Esophagus muscularis mucosa (tissue), 4 donors: ENCODE measurements around the gene VRK1. TPM values are rescaled to one million over a fixed set of nuclear protein-coding genes. Genes with fewer than 3 reads are reported as not detected.
A peak's percentile ranks its signal among the peaks of the same experiment; 100 is the strongest.

Source experiments
- DNase-seq: peaks from one replicate; pipeline ENCODE4 v3.0.0-alpha.2; 2017; ENCODE audit errors: extremely low spot score
- H3K27ac ChIP-seq, 4 donors: fragments of 200-600 bp; sonication (generic); replicated peaks in 1 of 4; 1 replicate in 3 of 4; 2 replicates in 1 of 4; pipeline ENCODE4 v1.5.1; 2016 to 2019; ENCODE audit warnings: mild to moderate bottlenecking in 1 of 4
- H3K27me3 ChIP-seq, 4 donors: fragments of 200-600 bp; sonication (generic); one replicate each; pipeline versions ENCODE4 v1.5.1 to v1.6.0; 2016 to 2019
- H3K36me3 ChIP-seq, 4 donors: fragments of 200-600 bp; sonication (generic); one replicate each; pipeline ENCODE4 v1.5.1; 2016 to 2019
- H3K4me1 ChIP-seq, 4 donors: fragments of 200-600 bp; sonication (generic); one replicate each; pipeline ENCODE4 v1.5.1; 2016 to 2019
- H3K4me3 ChIP-seq, 4 donors: fragments of 200-600 bp; sonication (generic); 1 replicate in 2 of 4; 2 replicates in 2 of 4; pipeline ENCODE4 v1.5.1; 2016 to 2019; ENCODE audit warnings: mild to moderate bottlenecking in 4 of 4, moderate library complexity in 1 of 4
- H3K9me3 ChIP-seq, 4 donors: fragments of 200-600 bp; sonication (generic); 1 replicate in 3 of 4; 2 replicates in 1 of 4; pipeline ENCODE4 v1.5.1; 2016 to 2019
- CTCF ChIP-seq, 3 experiments: fragments of 200-600 bp in 2 of 3; fragments of 450-650 bp in 1 of 3; sonication (generic) in 2 of 3; IDR thresholded peaks; one replicate each; pipeline ENCODE4 v1.5.1; 2017 to 2019; ENCODE audit warnings: antibody characterized with exemption in 3 of 3, mild to moderate bottlenecking in 2 of 3, moderate library complexity in 1 of 3
- EP300 ChIP-seq: sonication (generic); formaldehyde crosslinking; IDR thresholded peaks from one replicate; pipeline ENCODE4 v1.6.1; 2017; ENCODE audit warnings: antibody characterized with exemption
- POLR2A ChIP-seq: fragments of 450-650 bp; IDR thresholded peaks from one replicate; pipeline ENCODE4 v1.6.1; 2017; ENCODE audit warnings: antibody characterized with exemption, moderate library complexity, mild to moderate bottlenecking, low read depth
- POLR2AphosphoS5 ChIP-seq, 2 donors: sonication (generic); formaldehyde crosslinking; IDR thresholded peaks; one replicate each; pipeline ENCODE4 v1.6.1; 2017; ENCODE audit warnings: antibody characterized with exemption in 2 of 2
- WGBS: methylation state at CpG from one replicate; pipeline ENCODE4 v1.1.5; 2018; 5-methylcytosine and 5-hydroxymethylcytosine counted together
- intact Hi-C: fragments of 100-400 bp; cut with DNase I; formaldehyde crosslinking; loops from one replicate; pipeline ENCODE4 v1.15.1; 2023
- total RNA-seq, 4 donors: library from RNA; depleted of rRNA; stranded (reverse); fragments of >200 nt; gene quantifications; one replicate each; pipeline versions ENCODE4 v1.1.0 to v1.2.1, GENCODE V29; 2016

VRK1 gene
- total RNA-seq, 4 donors from 2014 or later = 10.1 to 17.9 (median 14.3) TPM

- TF ChIP-seq EP300 (no peak), POLR2A (no peak), POLR2AphosphoS5 (IDR thresholded peaks at IDR 0.05) (no peak), CTCF (IDR thresholded peaks at IDR 0.05) (no peak)
- Histone ChIP-seq H3K4me3 (no peak overlapping the region), H3K36me3 (no peaks in the 10 kb centered on the region), H3K4me1 (no peaks in the 10 kb centered on the region), H3K27me3 (no peaks in the 10 kb centered on the region), H3K9me3 (no peaks in the 10 kb centered on the region), H3K27ac (no peak overlapping the region)
- intact Hi-C loops = no loop called here
- no peak for DNase-seq
- 87% methylated on average over 12 of the region's 12 CpGs for WGBS
These were observed 96.9 kb downstream of the VRK1 start for GRCh38 chr14:96893966-96894622.

GRCh38 chr14:96894966-96895365, 97.8 kb downstream of the VRK1 start:
- H3K9me3 ChIP-seq = no peaks in the 10 kb centered on the region
- WGBS = 84% methylated on average over 8 of the region's 8 CpGs
- no peaks in the 10 kb centered on the region for H3K27me3 ChIP-seq
- no peaks in the 10 kb centered on the region for H3K36me3 ChIP-seq
- TF ChIP-seq POLR2AphosphoS5 (IDR thresholded peaks at IDR 0.05) (no peak), EP300 (no peak), POLR2A (no peak), CTCF (IDR thresholded peaks at IDR 0.05) (no peak)
- intact Hi-C loops = no loop called here
- no peak overlapping the region for H3K27ac ChIP-seq
- no peak overlapping the region for H3K4me3 ChIP-seq
- no peaks in the 10 kb centered on the region for H3K4me1 ChIP-seq
- no peak for DNase-seq

GRCh38 chr14:96895658-96896271, 98.6 kb downstream of the VRK1 start:
- intact Hi-C loops = no loop called here
- no peaks in the 10 kb centered on the region for H3K4me1 ChIP-seq
- H3K27ac ChIP-seq = no peak overlapping the region
- no peaks in the 10 kb centered on the region for H3K36me3 ChIP-seq
- TF ChIP-seq CTCF (IDR thresholded peaks at IDR 0.05) (no peak), POLR2AphosphoS5 (IDR thresholded peaks at IDR 0.05) (no peak), POLR2A (no peak), EP300 (no peak)
- H3K9me3 ChIP-seq = no peaks in the 10 kb centered on the region
- DNase-seq = peak; percentile 31
- H3K4me3 ChIP-seq = no peak overlapping the region
- no peaks in the 10 kb centered on the region for H3K27me3 ChIP-seq
- WGBS = 90% methylated on average over 5 of the region's 5 CpGs

GRCh38 chr14:96897184-96897583, 100.0 kb downstream of the VRK1 start:
- Histone ChIP-seq H3K27me3 (no peaks in the 10 kb centered on the region), H3K36me3 (no peaks in the 10 kb centered on the region), H3K4me3 (no peak overlapping the region), H3K9me3 (no peaks in the 10 kb centered on the region), H3K4me1 (no peaks in the 10 kb centered on the region), H3K27ac (no peak overlapping the region)
- no peak for DNase-seq
- intact Hi-C loops = no loop called here
- WGBS = 74% methylated on average over 5 of the region's 5 CpGs
- TF ChIP-seq POLR2AphosphoS5 (IDR thresholded peaks at IDR 0.05) (no peak), CTCF (IDR thresholded peaks at IDR 0.05) (no peak), EP300 (no peak)
